Stimulated activated CD4-positive, alpha-beta T cell treated with anti-CD3 and anti-CD28 coated beads, Interleukin-1b, Interleukin-23, amount 100 ng/mL, for 24 hours (primary cell): Measurements from ENCODE around the gene ZFP57.
A peak's percentile ranks its signal among the peaks of the same experiment; 100 is the strongest.

Source experiments
- DNase-seq, 4 experiments: peaks; one replicate each; pipeline ENCODE4 v3.0.0-alpha.2; 2020; ENCODE audit warnings: low read depth in 4 of 4, low spot score in 1 of 4

The ZFP57 gene

DNA sequence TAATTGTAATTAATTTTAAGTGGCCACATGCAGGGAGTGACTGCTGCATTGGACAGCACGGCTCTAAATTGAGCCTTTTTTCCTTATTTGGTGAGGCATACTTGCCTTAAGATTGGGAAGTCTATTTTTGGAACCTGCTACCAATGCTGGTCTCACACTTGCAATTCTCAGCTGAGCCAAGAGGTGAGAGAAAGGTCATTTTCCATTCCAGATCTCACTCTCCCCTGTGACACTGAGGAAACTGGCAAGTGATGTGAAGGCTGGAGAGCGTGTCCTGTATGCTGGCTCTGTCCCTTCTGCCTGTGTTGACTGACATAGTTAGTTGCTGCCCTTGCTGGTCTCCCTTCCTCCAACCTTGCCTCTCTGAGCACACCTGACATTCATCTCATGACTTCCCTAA is 24.8 kb downstream of the ZFP57 start:
- DNase-seq: no peak

DNA sequence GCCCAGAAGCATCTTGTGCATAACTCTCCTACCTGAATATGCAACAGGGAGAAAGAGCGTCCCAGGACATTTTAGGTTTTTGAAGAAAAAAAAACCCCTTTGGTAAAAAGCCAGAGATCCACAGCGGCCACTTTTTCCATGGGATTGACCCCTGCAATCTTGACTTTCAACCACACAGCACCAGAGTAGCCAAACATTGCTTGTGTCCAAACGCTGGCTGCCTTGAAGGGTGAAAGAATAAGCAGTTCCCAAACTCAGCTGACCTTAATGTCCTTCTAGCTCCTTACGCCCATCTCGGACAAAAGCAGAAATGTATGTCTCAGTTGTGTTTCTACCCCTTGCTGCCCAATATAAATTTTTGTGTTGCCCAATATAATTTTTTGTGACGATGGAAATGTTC is 25.3 kb downstream of the ZFP57 start:
- DNase-seq: no peak

DNA sequence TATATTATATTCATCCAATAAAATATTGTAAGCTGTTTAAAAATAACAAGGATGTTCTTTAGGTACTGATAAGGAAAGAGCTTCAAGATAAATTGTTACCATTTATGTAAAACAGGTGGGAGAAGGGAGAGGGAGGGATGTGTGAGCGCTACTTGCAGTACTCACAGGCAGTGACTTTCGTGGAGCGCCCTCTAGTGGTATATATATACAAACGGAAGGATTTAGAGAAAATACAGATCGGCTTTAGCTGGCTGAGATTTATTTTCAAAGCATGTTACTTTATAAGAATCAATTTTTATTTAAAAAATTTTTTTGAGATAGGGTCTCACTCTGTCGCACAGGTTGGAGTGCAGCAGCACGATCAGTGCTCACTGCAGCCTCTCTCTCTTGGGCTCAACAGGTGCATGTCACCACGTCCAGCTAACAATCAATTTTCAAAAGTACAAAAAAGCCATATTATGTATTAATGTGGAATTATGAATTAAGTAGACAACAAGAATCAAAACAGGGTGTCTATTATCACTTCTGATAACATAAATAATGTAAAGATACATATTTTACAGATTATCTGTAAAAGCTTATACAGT is 27.4 kb downstream of the ZFP57 start:
- DNase-seq: no peak

DNA sequence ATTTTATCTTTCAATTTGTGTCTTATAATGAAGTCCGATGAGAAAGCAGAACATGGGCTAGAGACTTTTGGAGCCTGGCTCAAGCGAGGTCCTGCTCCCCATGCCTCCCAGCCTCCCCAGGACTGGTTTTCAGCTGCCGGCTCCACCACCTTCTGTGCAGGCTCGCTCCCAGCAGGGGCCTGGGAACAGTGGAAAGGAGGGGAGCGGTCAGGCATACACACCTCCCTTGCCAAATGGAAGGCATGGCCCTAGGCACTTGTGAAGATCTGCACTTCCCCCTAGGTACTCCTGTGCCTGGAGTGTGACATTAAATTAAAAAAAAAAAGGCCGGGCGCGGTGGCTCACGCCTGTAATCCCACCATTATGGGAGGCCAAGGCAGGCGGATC is 28.8 kb downstream of the ZFP57 start:
- DNase-seq: no peak

DNA sequence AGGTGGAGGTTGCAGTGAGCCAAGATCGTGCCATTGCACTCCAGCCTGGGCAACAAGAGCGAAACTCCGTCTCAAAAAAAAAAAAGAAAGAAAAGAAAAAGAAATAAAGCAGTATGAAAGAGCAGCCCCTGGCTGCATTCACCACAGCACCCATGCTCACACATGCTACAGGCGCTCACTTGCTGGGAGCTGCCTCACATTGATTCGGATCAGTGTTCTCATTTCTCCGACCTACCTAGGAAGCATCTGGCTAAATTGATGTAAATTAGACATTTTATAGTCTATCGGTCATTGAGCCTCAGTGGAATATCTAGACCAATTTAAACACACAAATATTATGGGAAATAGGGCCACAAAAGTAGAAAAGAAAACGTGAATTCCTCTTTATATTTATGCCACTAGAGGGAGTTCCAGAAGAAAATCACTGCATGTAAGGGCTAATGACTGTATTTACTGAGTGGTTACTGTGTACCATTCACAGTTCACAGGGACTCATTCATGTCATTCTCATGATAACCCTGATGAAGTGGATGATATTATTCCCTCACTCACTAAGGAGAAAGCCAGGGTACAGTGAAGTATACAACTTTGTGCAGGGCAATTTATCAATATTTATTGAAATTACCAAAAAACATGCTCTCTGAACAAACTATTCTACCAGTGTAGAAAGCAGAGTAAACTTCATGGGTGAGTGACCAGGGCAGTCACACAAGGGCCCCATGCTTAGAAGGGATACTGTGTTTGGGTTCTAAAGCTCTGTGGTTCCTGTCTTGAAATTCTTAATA is 29.3 kb downstream of the ZFP57 start:
- DNase-seq: no peak

DNA sequence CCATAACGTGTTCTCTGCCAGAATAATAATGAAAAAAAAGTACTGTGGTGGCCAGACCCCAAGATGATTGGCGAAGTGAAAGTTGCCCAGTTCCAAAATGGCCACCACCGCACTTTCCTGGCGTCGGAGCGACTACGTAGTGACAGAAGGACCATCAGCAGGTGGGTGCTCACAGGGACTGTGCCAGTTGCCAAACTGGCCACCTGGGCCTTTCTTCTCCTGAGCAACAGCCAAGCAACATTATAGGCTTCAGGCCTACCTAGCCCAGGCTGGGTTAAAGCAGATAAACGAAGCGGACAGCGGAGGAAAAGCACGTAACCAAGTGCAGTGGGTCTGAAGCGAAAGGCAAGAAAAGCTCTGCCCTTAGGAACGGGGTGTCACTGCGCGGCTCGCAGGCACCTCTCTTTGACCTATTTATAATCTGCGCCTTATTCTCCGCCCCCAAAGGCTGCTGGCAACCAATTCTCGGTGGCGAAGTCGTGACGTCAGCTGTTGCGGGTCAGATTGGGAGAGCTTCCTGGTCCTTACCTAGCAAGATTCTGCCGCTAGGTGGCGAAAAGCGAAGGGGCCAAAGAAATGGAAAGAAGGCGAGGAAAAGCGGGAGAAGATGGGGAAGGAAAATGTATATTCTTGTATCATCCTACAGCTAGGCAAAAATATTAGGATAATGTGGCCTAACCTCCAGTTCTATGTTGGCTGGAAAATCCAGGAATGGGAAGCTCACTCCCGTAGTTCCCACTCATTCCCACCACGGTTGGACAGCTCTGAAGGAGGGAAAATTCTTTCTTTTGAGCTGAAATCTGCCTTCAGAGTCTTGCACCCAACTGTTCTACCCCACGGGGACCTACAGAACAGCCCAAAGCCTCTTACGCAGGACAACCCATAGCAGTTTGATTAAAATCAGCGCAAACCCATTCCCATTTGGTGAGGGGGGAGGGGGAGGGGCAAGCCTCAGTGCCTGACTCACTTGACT is 31.0 kb downstream of the ZFP57 start:
- peak; percentile 96 to 99 (median 98) for DNase-seq

DNA sequence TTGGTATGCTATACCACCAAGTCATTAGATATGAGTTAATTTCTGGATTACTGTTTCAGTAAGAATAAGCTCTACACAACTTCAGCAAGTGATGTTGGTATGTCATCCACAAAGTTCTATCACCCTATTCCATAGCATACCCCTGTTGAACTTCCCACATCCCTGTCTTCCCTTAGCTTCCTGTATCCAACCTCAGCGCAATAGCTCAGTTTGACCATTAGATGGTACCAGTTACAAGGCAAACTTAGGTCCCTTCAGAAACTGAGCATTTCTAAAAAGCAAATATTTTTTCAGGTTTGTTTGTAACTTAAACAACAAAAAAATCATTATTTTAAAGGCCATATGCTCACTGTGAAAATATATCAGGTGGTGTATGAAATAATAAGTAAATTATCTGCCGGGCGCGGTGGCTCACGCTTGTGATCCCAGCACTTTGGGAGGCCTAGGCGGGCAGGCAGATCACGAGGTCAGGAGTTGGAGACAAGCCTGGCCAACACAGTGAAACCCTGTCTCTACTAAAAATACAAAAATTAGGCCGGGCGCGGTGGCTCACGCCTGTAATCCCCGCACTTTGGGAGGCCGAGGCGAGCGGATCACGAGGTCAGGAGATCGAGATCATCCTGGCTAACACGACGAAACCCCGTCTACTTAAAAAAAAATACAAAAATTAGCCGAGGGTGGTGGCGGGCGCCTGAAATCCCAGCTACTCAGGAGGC is 32.9 kb downstream of the ZFP57 start:
- DNase-seq: no peak

DNA sequence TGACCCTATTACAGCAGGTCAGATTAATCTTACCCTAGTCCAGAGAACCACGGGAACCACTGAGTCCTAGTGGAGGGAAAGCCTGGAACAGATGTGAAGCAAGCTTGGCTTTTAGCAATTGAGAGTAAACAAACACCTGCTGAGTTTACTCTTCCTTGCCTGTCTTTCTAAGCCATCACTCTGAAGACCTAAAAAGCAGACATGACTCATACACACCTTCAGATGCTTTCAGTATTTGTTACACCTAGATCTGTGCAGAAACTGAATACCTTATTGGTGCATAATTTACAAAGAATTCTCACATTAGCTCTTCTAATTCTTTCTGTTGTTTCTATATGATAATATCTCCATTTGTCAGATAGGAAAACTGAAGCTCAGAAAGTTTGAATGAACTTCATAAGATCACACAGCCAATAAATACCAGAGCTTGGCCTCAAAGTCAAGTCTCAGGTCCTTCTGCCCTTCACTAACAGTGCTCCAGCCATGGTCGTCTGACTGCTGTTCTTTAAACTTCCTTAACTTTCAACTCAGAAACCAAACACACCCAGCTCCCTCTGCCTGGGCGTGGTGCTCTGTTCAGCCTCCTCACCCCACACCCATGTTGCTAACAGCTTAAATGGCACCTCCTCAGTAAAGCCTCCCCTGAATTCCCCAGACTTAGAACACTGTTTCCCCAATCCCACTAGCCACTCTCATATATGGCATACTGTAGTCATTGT is 39.4 kb downstream of the ZFP57 start:
- no peak for DNase-seq

DNA sequence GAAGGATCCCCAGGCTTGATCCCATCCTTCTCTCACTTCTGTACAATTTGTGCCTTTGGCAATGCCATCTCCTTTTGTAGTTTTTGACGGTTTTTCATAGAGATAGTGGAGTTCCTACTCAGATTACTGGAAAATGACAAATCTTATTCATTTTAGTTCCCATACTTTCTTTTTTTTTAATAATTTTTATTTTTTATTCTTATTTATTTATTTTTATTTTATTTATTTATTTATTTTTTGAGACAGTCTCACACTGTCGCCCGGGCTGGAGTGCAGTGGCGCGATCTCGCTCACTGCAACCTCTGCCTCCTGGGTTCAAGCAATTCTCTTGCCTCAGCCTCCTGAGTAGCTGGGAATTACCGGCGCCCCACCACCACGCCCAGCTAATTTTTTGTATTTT is 43.7 kb downstream of the ZFP57 start:
- no peak for DNase-seq

DNA sequence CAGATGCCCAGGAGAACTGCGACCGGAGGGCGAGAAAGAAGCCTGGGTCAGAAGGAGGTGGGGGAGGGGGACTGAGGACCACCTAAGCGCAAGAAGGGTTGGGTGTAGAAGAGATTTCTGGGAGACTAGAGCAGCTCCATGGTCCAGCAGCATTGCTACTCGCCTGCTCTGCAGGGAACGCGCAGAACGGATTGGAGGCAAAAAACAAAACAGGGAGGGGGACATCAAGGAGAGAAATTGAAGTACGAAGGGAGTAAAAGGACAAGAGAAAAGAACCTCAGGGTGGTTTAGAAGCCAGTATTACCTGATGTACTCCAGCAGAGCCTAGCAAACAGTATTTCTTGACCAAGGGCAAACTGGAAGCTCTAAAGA is 47.4 kb downstream of the ZFP57 start:
- no peak for DNase-seq

DNA sequence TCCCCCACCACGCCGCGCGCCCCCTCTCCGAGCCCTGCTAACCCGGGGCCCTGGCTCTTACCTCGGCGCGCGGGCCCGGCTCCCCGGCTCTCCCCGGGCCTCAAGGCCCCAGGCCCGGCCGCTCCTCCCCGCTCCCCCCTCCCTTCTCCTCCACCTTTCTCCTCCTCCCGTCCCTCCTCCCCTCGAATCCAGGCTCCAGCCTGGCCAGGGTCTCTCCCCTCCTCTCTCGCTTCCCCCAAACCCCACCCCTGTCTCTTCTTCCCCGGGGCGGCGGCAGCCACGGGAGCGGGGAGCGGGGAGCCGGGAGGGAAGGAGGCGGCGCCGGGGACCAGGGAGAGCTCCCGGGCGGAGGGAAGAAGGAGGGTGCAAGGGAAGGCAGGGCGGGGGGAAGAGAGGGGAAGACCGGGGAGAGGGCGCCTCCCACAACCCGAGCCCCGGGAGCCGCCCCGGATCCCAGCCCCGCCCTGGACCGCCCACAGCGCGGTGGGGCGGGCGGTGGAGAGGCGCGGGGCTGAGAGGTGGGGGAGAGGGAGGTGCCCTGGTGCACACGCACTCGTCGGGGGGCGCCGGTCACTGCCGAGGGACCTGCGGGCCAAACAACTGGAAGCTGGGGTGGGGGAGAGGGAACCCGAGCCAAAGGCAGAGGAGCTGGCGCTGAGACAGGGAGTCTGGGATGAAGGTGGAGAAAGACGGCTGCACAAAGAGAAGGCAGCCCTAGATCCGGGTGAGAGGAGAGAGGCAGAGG is 48.0 kb downstream of the ZFP57 start, which contains the start of gene GABBR1:
TSS of gene GABBR1 (minus strand) at position 395 of the 745 bp plus-strand sequence. CDS start 798 bp downstream, outside the sequence.
- DNase-seq: peak in 3 of 4 experiments; percentile 49 to 71 (median 51)

DNA sequence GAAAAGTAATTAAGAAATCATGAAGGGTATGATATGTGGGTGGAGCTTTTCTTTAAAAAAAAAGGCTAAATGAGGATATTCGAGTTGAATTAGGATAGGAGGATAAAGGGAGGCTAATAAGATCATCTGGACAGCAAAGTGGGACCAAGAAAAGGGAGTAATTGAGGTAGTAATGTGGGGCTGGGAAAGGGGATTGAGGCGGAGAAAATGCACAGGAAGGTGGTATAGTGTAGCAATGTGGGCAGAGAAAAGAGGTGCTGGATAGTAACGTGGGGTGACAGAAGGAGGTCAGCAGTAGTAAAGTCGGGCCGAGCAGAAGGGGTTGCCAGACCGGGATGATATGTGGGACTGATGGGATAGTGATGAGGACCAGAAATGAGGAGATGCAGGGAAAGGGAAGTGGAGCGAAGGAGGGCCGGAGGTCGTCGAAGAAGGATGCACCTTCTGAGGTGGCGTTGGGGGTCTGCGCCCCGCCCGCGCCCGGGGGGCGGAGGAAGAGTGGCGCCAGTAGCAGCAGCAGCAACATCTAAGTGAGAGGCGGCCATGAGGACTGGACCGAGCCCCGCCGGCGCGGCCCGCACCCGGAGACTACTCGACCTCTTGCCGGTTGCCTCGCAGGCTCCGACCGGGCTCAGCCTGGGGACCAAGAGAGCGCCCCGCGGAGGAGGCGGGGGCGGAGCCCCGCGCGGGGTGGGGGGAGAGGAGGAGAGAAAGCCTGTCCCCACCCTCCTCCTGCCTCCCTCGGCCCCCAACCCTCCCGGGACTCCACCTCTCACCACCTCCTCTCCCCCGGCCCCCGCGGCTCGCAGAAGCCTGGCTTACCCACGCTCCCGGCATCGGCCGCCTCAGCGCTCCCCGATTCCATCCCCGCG is 48.9 kb downstream of the ZFP57 start:
- peak in 2 of 4 experiments; percentile 27 to 50 for DNase-seq

DNA sequence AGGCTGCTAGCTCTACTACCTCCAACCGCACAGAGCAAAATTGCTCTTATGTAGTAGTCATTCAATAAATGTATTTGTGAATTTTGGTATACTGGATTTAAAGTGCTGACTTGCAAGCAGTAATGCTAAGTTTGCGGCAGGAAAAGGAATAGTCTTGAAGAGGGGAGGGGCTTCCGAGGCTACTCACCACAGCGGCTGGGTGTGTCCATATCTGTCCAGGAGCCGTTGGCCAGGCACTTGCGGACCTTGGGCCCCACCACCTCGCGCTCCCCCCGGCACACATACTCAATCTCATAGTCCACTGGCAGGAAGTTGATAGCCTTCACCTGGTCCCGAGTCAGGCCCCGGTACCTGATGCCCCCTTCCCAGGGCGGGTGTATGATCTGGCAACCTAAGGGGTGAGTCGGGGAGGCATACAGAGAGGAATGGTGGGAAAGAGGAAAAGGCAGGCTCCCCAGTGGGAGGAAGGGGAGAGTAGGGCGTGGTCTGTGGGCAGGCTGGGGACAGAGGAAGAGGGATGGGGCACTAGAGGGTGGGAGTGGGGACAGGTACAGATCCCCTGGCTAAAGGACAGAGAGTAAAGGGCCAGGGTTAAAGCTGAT is 49.6 kb downstream of the ZFP57 start:
- no peak for DNase-seq

DNA sequence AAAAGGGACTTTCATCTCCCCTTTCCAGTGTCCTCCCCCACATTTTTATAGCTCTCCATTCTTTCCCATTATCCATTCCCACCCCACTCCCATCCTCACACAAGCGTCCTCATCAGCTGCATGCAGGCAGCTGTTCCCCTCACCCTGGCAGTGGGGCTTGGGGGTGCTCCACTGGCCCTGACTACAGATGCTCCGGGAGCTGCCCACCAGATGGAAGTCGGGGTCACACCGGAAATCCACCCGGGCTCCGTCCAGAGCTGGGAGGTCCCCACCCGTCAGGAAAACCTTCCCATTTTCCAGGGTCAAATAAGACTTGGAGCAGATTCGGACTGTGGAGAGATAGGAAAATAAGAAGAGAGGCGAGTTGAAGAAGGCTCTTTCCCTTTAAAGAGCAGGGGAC is 50.6 kb downstream of the ZFP57 start:
- no peak for DNase-seq

DNA sequence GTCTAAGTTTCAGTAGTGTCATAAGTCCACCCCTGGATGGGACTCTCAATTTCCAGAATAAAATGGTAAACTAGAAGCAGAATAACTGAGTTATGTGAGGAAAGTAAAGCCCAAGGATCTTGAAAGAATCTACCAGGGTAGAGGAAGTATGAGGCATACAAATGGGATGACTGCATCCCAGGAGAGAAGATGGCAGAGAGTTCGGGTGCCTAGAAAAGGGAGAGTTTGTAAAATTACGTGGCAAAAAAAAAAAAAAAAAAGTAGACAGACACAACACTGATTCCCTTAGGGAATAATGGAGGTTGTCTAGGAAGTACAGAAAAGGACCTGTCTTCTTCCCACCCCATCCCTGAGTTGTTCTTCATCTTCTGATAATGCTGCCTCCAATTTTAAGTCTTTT is 51.4 kb downstream of the ZFP57 start:
- DNase-seq: no peak

DNA sequence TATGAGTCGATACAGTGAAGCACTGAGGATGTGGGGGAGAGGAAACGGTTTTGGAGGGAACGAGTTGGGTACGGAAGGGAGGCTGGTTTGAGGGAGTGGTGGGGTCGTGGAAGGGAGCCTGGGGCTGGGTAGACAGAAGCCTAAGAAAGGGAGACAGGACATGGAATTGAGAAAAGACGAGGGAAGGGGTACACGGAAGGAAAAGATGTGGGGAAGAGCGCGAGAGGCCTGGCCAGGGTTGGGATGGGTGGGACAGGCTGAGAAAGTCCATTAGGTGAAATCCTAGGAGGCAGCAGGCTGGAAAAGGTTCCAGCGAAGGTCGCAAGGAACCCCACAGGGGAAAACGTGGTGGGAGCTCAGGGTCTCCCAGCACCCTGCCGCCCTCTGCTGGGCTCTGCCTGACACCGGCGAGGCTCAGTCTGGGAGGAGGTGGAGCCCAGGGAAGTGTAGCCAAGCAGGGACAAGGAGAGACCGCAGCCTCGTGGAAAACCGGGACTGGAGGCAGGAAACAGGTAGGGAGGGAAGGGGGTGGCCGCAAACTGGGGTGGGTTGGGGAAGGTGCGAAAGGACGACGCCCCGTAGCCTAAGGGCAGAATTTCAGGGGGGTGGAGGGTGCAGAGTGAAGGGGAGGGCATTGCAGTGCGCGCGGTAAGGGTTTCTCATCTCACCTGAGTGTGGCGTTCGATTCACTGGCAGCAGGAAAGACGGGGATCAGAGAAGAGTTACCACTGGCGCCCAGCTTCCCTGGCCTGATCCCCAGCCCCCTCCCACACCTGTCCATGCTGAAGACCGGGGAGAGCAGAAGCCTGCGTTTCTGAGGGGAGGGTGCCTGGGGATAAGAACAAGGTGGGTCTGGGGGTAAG is 52.3 kb downstream of the ZFP57 start:
- DNase-seq: peak in 3 of 4 experiments; percentile 40 to 55 (median 43)

DNA sequence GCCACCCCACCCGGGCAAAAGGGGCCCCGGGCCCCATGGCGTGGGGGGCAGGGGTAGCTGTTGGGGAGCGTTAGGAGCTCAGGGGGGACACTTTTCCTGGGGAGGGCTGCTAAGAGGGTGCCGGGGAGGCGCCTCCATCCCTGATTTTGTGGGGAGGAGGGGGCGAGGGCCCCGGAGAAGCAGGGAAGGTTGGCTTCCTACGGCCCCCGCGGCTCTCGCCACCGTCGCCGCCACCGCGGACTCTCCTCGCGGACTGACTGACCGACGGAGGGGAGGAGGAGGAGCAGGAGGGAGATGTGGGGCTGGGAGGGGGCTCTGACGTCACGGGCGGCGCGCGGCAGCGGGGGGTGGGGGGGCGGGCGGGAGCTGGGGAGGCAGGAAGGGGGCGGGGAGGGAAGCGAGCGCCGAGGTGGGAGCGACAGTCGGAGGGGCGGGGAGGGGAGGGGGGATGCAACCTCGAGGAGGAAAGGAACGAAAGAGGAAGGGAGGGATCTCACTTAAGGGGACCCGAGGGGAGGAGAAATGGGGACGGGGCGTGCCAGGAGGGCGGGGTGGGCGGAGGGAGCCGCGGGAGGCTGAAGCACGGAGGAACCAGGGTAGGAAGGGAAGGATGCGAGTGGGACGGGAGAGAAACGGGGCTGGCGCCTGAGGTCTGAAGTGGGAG is 53.1 kb downstream of the ZFP57 start:
- peak in 3 of 4 experiments; percentile 26 to 36 (median 34) for DNase-seq
